Heart right ventricle (tissue), 16 donors: ENCODE measurements around the gene SLC2A3. TPM values are rescaled to one million over a fixed set of nuclear protein-coding genes. Genes with fewer than 3 reads are reported as not detected.
"Not testable (repeated sequence)": the region's sequence is repeated elsewhere in the genome, so short reads cannot be mapped to it uniquely, and the experiment has no call there.

Experiments
- ATAC-seq, 8 donors: fragments of 200-7000 bp; cut with Tn5 transposase; one replicate each; pipeline ENCODE4 v1.9.1; 2020; ENCODE audit warnings: mild to moderate bottlenecking in 8 of 8, moderate library complexity in 8 of 8, moderate number of reproducible peaks in 1 of 8
- DNase-seq, 2 donors: peaks; one replicate each; pipeline ENCODE4 v3.0.0-alpha.2; 2020
- H3K27ac ChIP-seq, 10 donors: fragments of 200-600 bp; sonication (generic) in 2 of 10; one replicate each; pipeline versions ENCODE4 v1.5.0 to v1.8.0; 2020 to 2022; ENCODE audit warnings: mild to moderate bottlenecking in 3 of 10
- H3K27me3 ChIP-seq, 7 donors: fragments of 200-600 bp; one replicate each; pipeline ENCODE4 v1.8.0; 2021 to 2022; ENCODE audit warnings: mild to moderate bottlenecking in 2 of 7
- H3K36me3 ChIP-seq, 9 donors: fragments of 200-600 bp; sonication (generic) in 1 of 9; one replicate each; pipeline versions ENCODE4 v1.5.0 to v1.8.0; 2020 to 2022; ENCODE audit warnings: mild to moderate bottlenecking in 2 of 9
- H3K4me1 ChIP-seq, 9 donors: fragments of 200-600 bp; sonication (generic) in 1 of 9; one replicate each; pipeline versions ENCODE4 v1.5.0 to v1.8.0; 2020 to 2022; ENCODE audit warnings: mild to moderate bottlenecking in 4 of 9
- H3K4me3 ChIP-seq, 10 donors: fragments of 200-600 bp; sonication (generic) in 2 of 10; one replicate each; pipeline versions ENCODE4 v1.5.0 to v1.8.0; 2020 to 2022; ENCODE audit warnings: mild to moderate bottlenecking in 7 of 10, moderate library complexity in 2 of 10
- H3K9me3 ChIP-seq, 11 donors: fragments of 200-600 bp in 10 of 11; sonication (generic) in 2 of 11; one replicate each; pipeline versions ENCODE4 v1.5.0 to v1.8.0; 2013 to 2022; ENCODE audit warnings: mild to moderate bottlenecking in 2 of 11, control low read depth in 1 of 11, moderate library complexity in 1 of 11
- WGBS, 2 donors: extraction: QIAGEN DNeasy Blood & Tissue Kit; methylation state at CpG; one replicate each; pipeline ENCODE4 v1.1.7; 2013; ENCODE audit warnings: inconsistent platforms in 1 of 2; 5-methylcytosine and 5-hydroxymethylcytosine counted together
- intact Hi-C, 10 donors: fragments of 100-400 bp; cut with DNase I; formaldehyde crosslinking; loops; one replicate each; pipeline versions ENCODE4 v1.11.1 to v1.14.2; 2022
- polyA plus RNA-seq, 2 donors: library from polyadenylated mRNA; stranded (reverse); fragments of 200-250 nt; gene quantifications; one replicate each; pipeline ENCODE4 v1.2.3, GENCODE V29; 2013
- total RNA-seq, 10 donors: library from RNA; stranded (reverse); fragmentation: NEBNext Ultra II Directional in 3 of 10; extraction: Animal tissue kit (Norgen Biotek cat#: 25700) in 3 of 10; gene quantifications; one replicate each; pipeline versions ENCODE4 v1.2.1 to v1.2.4, GENCODE V29; 2021 to 2023
- TF ChIP-seq, protein P1 (sequence below), 9 donors: fragments of 200-600 bp; sonication (generic) in 2 of 9; IDR thresholded peaks; one replicate each; pipeline versions ENCODE4 v1.5.0 to v1.8.0; 2021 to 2022; ENCODE audit warnings: antibody characterized with exemption in 9 of 9, mild to moderate bottlenecking in 5 of 9, moderate library complexity in 1 of 9
- donor health status: Arrhythmogenic right ventricular cardiomyopathy.
- donor health status: ischemic (EF 13 %, LVEDD 7.1; RV severe dilation, severe dysfunction).
- donor health status: healthy with polysubstance abuse.
- donor health status: DM: no; HTN: yes; CAD: no.
- donor health status: DM: no; HTN: no; CAD: no.
- donor health status: ischemic (EF 25% LVEDD 6.9; RV normal size, moderate dysfunction).
- donor health status: ischemic (EF 25% LVEDD 5.7; RV mildly dilated, moderate dysfunction).
- donor health status: healthy.
- donor health status: DM: yes; HTN: yes; CAD: no.
- donor health status: Ischemic cardiomyopathy.
- donor health status: ischemic (EF 35%, LVEDD 5.7; RV mildly dilated, moderate dysfunction).
- donor health status: nonischemic (EF 11% LVEDD 7.7; RV severe dilation, severe dysfunction).
- donor health status: DM: yes; HTN: yes; CAD: no.
- donor health status: PGD.
- donor health status: ischemic (EF 29% LVEDD 5.4; RV normal size, mild dysfunction).
- donor health status: nonischemic (EF 23%, LVEDD 6.1; RV moderate dilation, normal function).

The SLC2A3 gene
- total and polyA plus RNA-seq, 12 donors: 3.9 to 109 (median 14.4) TPM

DNA sequence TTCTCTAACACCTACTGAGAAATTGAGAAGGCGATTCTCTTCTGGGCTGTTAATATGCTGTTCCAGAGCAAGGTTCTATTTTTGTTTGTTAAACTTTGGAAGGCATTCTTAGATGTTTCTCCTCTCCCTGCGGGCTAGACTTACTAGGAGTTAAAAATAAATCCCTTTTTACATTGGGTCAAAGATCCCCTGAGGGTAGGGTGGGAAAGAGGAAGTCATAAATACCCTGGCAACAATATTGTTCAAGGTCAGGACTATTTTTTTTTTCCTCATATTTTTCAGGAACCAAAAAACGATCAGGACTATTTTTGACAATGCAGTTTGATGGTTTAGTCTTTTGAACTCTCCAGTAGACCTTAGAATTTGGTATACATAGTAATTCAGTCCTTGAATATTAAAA, 51.3 kb downstream of the SLC2A3 start:
- no peaks in the 10 kb centered on the region for H3K9me3 ChIP-seq
- DNase-seq (no peak), ATAC-seq (peak in 3 of 8 donors; percentile 41 to 84 (median 67))
- peak overlapping the region in 2 of 10 donors; percentile 21 to 42 for H3K27ac ChIP-seq
- 40 to 44% methylated on average over 3 of the region's 3 CpGs for WGBS, 2 donors
- TF ChIP-seq, protein P1, sequence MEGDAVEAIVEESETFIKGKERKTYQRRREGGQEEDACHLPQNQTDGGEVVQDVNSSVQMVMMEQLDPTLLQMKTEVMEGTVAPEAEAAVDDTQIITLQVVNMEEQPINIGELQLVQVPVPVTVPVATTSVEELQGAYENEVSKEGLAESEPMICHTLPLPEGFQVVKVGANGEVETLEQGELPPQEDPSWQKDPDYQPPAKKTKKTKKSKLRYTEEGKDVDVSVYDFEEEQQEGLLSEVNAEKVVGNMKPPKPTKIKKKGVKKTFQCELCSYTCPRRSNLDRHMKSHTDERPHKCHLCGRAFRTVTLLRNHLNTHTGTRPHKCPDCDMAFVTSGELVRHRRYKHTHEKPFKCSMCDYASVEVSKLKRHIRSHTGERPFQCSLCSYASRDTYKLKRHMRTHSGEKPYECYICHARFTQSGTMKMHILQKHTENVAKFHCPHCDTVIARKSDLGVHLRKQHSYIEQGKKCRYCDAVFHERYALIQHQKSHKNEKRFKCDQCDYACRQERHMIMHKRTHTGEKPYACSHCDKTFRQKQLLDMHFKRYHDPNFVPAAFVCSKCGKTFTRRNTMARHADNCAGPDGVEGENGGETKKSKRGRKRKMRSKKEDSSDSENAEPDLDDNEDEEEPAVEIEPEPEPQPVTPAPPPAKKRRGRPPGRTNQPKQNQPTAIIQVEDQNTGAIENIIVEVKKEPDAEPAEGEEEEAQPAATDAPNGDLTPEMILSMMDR (IDR thresholded peaks at IDR 0.05): no peak
- peaks cover 0 to 12% (median 0%) of the 10 kb centered on the region in 9 donors for H3K4me1 ChIP-seq
- intact Hi-C loops: no loop called here
- H3K4me3 ChIP-seq: no peak overlapping the region
- no peaks in the 10 kb centered on the region for H3K36me3 ChIP-seq
- no peaks in the 10 kb centered on the region for H3K27me3 ChIP-seq

DNA sequence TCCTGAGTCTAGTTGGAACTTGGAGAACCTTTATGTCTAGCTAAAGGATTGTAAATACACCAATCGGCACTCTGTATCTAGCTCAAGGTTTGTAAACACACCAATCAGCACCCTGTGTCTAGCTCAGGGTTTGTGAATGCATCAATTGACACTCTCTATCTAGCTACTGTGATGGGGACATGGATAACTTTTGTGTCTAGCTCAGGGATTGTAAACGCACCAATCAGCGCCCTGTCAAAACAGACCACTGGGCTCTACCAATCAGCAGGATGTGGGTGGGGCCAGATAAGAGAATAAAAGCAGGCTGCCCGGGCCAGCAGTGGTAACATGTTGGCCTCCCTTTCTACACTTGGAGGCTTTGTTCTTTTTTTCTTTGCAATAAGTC, 54.3 kb downstream of the SLC2A3 start:
- H3K4me3 ChIP-seq, H3K27me3 ChIP-seq, H3K9me3 ChIP-seq, H3K36me3 ChIP-seq, ATAC-seq, intact Hi-C loops, H3K27ac ChIP-seq, DNase-seq: not testable (repeated sequence)
- peaks cover 0 to 12% (median 0%) of the 10 kb centered on the region in 9 donors for H3K4me1 ChIP-seq
- WGBS, 2 donors: 72 to 76% methylated on average over 4 of the region's 4 CpGs

DNA sequence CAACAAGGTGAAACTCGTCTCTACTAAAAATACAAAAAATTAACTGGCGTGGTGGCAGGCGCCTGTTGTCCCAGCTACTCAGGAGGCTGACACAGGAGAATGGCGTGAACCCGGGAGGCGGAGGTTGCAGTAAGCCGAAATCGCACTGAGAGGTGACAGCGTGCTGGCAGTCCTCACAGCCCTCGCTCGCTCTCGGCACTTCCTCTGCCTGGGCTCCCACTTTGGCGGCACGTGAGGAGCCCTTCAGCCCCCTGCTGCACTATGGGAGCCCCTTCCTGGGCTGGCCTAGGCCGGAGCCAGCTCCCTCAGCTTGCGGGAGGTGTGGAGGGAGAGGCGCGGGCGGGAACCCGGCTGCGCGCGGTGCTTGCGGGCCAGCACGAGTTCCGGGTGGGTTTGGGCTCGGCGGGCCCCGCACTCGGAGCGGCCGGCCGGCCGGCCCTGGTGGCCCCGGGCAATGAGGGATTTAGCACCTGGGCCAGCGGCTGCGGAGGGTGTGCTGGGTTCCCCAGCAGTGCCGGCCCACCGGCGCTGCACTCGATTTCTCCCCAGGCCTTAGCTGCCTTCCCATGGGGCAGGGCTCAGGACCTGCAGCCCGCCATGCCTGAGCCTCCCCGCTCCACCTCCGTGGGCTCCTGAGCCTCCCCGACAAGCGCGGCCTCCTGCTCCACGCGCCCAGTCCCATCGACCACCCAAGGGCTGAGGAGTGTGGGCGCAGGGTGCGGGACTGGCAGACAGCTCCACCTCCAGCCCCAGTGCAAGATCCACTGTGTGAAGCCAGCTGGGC, 54.8 kb downstream of the SLC2A3 start:
- H3K9me3 ChIP-seq, H3K27ac ChIP-seq, intact Hi-C loops, H3K27me3 ChIP-seq, H3K36me3 ChIP-seq, H3K4me3 ChIP-seq, ATAC-seq, DNase-seq: not testable (repeated sequence)
- H3K4me1 ChIP-seq: peaks cover 0 to 12% (median 0%) of the 10 kb centered on the region in 9 donors
- 94 to 95% methylated on average over 49 to 52 of the region's 52 CpGs for WGBS, 2 donors

DNA sequence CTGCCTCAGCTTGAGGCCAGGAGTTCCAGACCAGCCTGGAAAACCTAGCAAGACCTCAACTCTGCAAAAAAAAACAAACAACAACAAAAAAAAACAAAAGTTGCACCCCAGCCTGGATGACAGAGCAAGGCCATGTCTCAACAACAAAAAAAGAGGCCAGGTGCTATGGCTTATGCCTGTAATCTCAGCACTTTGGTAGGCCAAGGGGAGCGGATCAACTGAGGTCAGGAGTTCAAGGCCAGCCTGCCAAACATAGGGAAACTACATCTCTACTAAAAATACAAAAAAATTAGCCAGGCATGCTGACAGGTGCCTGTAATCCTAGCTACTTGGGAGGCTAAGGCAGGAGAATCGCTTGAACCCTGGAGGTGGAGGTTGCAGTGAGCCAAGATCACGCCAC, 56.7 kb downstream of the SLC2A3 start:
- H3K36me3 ChIP-seq: no peaks in the 10 kb centered on the region
- no peaks in the 10 kb centered on the region for H3K9me3 ChIP-seq
- TF ChIP-seq, protein P1 (IDR thresholded peaks at IDR 0.05): no peak
- peaks cover 0 to 2% (median 0%) of the 10 kb centered on the region in 9 donors for H3K4me1 ChIP-seq
- 83 to 87% methylated on average over 3 of the region's 3 CpGs for WGBS, 2 donors
- H3K4me3 ChIP-seq: no peak overlapping the region
- peaks cover 0 to 5% (median 2%) of the 10 kb centered on the region in 7 donors for H3K27me3 ChIP-seq
- intact Hi-C loops: no loop called here
- H3K27ac ChIP-seq: no peak overlapping the region
- ATAC-seq (no peak), DNase-seq (no peak)

DNA sequence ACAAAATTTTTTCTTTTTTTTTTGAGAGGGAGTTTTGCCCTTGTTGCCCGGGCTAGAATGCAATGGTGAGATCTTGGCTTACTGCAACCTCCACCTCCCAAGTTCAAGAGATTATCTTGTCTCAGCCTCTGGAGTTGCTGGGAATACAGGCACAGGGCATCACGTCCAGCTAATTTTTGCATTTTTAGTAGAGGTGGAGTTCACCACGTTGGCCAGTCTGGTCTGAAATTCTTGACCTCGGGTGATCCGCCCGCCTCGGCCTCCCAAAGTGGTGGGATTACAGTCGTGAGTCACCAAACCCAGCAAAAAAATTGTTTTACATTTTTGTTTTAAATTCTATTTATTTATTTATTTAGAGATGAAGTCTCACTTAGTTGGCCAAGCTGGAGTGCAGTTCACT, 58.6 kb downstream of the SLC2A3 start:
- Histone ChIP-seq H3K9me3 (no peaks in the 10 kb centered on the region), H3K4me1 (peaks cover 0 to 7% (median 0%) of the 10 kb centered on the region in 9 donors), H3K4me3 (no peak overlapping the region), H3K36me3 (no peaks in the 10 kb centered on the region), H3K27me3 (peaks cover 0 to 23% (median 19%) of the 10 kb centered on the region in 7 donors), H3K27ac (no peak overlapping the region)
- intact Hi-C loops: no loop called here
- WGBS, 2 donors: 84 to 85% methylated on average over 8 of the region's 8 CpGs
- TF ChIP-seq, protein P1 (IDR thresholded peaks at IDR 0.05): no peak
- DNase-seq (no peak), ATAC-seq (no peak)
